Adrenal gland (tissue), 5 donors: ENCODE results near the gene CSNK1A1.

Source experiments
- POLR2A ChIP-seq, 2 donors: fragments of 450-650 bp; IDR thresholded peaks; one replicate each; pipeline ENCODE4 v1.6.1; 2017; ENCODE audit warnings: antibody characterized with exemption in 2 of 2, mild to moderate bottlenecking in 2 of 2, moderate library complexity in 1 of 2
- TF ChIP-seq, protein P1 (sequence below), 6 experiments: fragments of 450-650 bp in 4 of 6; fragments of 200-600 bp in 2 of 6; sonication (generic) in 1 of 6; IDR thresholded peaks; 1 replicate in 5 of 6; 2 replicates in 1 of 6; pipeline versions ENCODE4 v1.5.1 to v1.8.0; 2016 to 2021; ENCODE audit warnings: antibody characterized with exemption in 6 of 6, mild to moderate bottlenecking in 2 of 6, moderate library complexity in 1 of 6
- donor health status: DM: no; HTN: no; CAD: no.

DNA sequence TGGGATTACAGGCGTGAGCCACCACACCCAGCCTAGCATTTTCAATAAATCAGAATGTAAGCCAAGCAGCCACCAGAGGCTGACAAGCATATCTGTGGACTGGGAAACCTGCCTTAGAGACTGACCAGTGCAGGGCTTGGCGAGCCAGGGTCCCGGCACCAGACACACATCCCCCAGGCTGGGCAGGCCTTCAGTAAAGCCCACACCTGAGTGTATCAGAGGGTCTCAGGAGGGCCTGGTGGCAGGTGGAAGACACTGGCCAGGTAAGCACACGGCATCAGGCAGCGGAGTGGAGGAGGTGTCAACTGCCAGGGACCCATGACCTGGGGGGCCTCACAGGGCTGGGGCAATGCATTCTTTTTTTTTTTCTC is 93.9 kb downstream of the CSNK1A1 start:
- TF ChIP-seq POLR2A (IDR thresholded peaks at IDR 0.05), result no peak
- TF ChIP-seq, protein P1, sequence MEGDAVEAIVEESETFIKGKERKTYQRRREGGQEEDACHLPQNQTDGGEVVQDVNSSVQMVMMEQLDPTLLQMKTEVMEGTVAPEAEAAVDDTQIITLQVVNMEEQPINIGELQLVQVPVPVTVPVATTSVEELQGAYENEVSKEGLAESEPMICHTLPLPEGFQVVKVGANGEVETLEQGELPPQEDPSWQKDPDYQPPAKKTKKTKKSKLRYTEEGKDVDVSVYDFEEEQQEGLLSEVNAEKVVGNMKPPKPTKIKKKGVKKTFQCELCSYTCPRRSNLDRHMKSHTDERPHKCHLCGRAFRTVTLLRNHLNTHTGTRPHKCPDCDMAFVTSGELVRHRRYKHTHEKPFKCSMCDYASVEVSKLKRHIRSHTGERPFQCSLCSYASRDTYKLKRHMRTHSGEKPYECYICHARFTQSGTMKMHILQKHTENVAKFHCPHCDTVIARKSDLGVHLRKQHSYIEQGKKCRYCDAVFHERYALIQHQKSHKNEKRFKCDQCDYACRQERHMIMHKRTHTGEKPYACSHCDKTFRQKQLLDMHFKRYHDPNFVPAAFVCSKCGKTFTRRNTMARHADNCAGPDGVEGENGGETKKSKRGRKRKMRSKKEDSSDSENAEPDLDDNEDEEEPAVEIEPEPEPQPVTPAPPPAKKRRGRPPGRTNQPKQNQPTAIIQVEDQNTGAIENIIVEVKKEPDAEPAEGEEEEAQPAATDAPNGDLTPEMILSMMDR (IDR thresholded peaks at IDR 0.05), result no peak
